Naive B cell (primary cell): ENCODE results near the gene TUBGCP5. TPM values are rescaled to one million over a fixed set of nuclear protein-coding genes. Genes with fewer than 3 reads are reported as not detected.

Source experiments
- ATAC-seq, 2 donors: fragments of 150-1000 bp; cut with Tn5 transposase; 2 replicates each; pipeline ENCODE4 v1.10.0; 2021; ENCODE audit warnings: low read depth in 2 of 2, mild to moderate bottlenecking in 2 of 2, moderate library complexity in 2 of 2
- DNase-seq: peaks from one replicate; pipeline ENCODE4 v3.0.0; 2022
- H3K27ac Mint-ChIP-seq, 6 donors: one replicate each; pipeline ENCODE4 v1.8.0; 2020 to 2022; ENCODE audit warnings: mild to moderate bottlenecking in 6 of 6, mixed read lengths in 6 of 6, moderate library complexity in 5 of 6, inconsistent platforms in 2 of 6
- H3K27me3 Mint-ChIP-seq, 3 donors: one replicate each; pipeline ENCODE4 v1.8.0; 2021 to 2022; ENCODE audit warnings: mixed read lengths in 3 of 3, mild to moderate bottlenecking in 1 of 3
- H3K36me3 Mint-ChIP-seq, 2 donors: one replicate each; pipeline ENCODE4 v1.8.0; 2020 to 2022; ENCODE audit warnings: mixed read lengths in 2 of 2, inconsistent platforms in 1 of 2, mild to moderate bottlenecking in 1 of 2
- H3K4me1 Mint-ChIP-seq, 3 donors: one replicate each; pipeline ENCODE4 v1.8.0; 2020 to 2022; ENCODE audit warnings: mixed read lengths in 3 of 3, inconsistent platforms in 1 of 3, mild to moderate bottlenecking in 1 of 3, moderate library complexity in 1 of 3
- H3K4me3 Mint-ChIP-seq, 8 donors: one replicate each; pipeline ENCODE4 v1.8.0; 2020 to 2022; ENCODE audit warnings: mild to moderate bottlenecking in 8 of 8, mixed read lengths in 8 of 8, moderate library complexity in 8 of 8, inconsistent platforms in 2 of 8
- H3K9me3 Mint-ChIP-seq, 7 donors: one replicate each; pipeline ENCODE4 v1.8.0; 2020 to 2022; ENCODE audit warnings: mixed read lengths in 7 of 7, mild to moderate bottlenecking in 5 of 7, inconsistent platforms in 2 of 7, moderate library complexity in 1 of 7
- polyA plus RNA-seq, 6 donors: library from polyadenylated mRNA; unstranded; fragments of 300-500 nt; fragmentation: Illumina TruSeq; gene quantifications; one replicate each; pipeline ENCODE4 v1.2.3, GENCODE V29; 2021; ENCODE audit warnings: low read depth in 6 of 6

The TUBGCP5 gene
- polyA plus RNA-seq, 6 donors from 2014 or later = 2.9 to 6.6 (median 4.2) TPM

DNA sequence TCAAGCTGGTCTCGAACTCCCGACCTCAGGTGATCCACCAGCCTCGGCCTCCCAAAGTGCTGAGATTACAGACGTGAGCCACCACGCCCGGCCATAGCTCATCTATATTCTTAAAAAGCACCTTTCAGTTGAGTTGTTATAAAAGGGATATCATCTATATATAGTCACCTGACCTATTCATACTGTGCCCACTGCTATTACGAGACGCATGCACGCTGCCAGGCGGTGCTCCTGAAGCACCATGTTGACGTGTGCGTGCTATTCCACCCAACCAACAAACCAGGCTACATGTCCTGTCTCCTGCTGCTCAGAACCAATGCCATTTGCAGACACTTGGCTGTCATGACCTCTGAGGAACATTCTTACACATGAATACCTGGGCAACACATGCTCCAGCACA is 76.8 kb downstream of the TUBGCP5 start:
- Mint-ChIP-seq H3K27ac (peak overlapping the region in 1 of 6 donors; percentile 45), H3K27me3 (peaks cover 5 to 14% (median 8%) of the 10 kb centered on the region in 3 donors), H3K4me1 (peaks cover 7 to 27% (median 12%) of the 10 kb centered on the region in 3 donors), H3K4me3 (no peak overlapping the region), H3K9me3 (no peaks in the 10 kb centered on the region), H3K36me3 (no peaks in the 10 kb centered on the region)
- no peak for DNase-seq
- no peak for ATAC-seq

DNA sequence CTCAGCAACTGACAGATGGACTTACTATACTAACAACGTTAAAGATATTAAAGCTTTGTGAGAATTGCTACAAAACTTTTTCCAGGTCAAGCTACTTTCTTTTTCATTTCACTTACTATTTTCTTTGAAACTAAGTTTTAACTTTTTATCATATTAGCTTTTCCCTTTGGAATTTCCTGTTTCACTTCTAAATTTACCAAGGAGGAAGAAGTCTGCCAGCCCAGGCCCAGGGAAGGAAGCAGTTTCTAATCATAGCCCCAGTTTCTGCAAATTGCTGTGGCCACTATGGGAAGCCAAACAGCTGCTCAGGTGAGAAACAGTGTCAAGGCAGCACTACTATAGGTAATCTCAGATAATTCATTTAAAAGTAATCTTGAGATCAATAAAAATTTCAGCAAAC is 77.6 kb downstream of the TUBGCP5 start:
- Mint-ChIP-seq H3K36me3 (no peaks in the 10 kb centered on the region), H3K4me1 (peaks cover 7 to 27% (median 12%) of the 10 kb centered on the region in 3 donors)

DNA sequence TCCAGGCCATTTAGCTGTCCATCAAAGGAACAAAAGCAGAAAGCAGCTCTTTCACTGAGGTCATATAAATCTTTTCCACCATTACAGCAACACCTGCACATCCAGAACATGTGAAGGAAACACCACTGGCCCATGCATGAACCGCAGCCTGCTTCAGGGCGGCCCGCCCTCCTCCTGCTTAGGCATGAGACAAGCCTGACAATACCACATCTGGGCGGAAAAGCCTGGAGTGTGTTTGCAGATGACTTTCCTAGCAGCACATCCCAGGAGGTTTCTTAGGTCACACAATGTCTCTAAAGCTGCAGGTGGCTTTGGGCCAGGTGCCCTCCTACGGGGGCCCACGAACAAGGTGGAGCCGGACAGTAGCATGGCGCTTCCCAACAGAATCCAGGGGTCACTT is 78.8 kb downstream of the TUBGCP5 start:
- DNase-seq = no peak
- Mint-ChIP-seq H3K9me3 (no peaks in the 10 kb centered on the region), H3K27me3 (peaks cover 5 to 15% (median 14%) of the 10 kb centered on the region in 3 donors), H3K27ac (peak overlapping the region in 1 of 6 donors; percentile 42), H3K36me3 (no peaks in the 10 kb centered on the region), H3K4me3 (no peak overlapping the region), H3K4me1 (peaks cover 7 to 27% (median 12%) of the 10 kb centered on the region in 3 donors)
- no peak for ATAC-seq

More for the DNA sequence above, 77.6 kb downstream of the TUBGCP5 start:
- Mint-ChIP-seq H3K27me3 (peaks cover 5 to 14% (median 8%) of the 10 kb centered on the region in 3 donors), H3K27ac (no peak overlapping the region), H3K9me3 (no peaks in the 10 kb centered on the region), H3K4me3 (no peak overlapping the region)
- ATAC-seq (no peak), DNase-seq (no peak)

DNA sequence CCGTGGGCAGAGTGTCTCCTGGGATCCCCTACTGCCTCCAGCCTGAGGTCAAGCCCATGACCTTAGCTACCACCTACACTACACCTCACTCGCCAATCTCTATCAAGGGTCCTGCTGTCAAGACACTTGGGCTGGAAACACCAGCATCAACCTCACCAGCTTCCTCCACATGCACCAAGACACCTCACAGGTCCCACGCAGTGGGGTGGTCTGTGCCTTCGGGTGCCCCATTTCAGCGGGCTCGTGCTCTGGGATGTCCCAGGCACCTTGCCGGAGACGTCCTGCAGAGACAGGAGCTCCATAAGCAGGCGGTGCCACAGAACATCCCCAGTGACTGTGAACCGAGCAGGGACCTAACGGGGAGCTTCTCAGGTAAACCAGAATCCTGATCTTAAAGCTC is 79.2 kb downstream of the TUBGCP5 start:
- no peaks in the 10 kb centered on the region for H3K9me3 Mint-ChIP-seq
- H3K27me3 Mint-ChIP-seq = peaks cover 5 to 15% (median 14%) of the 10 kb centered on the region in 3 donors
- peak overlapping the region in 1 of 6 donors; percentile 78 for H3K27ac Mint-ChIP-seq
- ATAC-seq = no peak
- peak overlapping the region in 1 of 8 donors; percentile 57 for H3K4me3 Mint-ChIP-seq
- no peaks in the 10 kb centered on the region for H3K36me3 Mint-ChIP-seq
- H3K4me1 Mint-ChIP-seq = peaks cover 7 to 27% (median 12%) of the 10 kb centered on the region in 3 donors
- no peak for DNase-seq

DNA sequence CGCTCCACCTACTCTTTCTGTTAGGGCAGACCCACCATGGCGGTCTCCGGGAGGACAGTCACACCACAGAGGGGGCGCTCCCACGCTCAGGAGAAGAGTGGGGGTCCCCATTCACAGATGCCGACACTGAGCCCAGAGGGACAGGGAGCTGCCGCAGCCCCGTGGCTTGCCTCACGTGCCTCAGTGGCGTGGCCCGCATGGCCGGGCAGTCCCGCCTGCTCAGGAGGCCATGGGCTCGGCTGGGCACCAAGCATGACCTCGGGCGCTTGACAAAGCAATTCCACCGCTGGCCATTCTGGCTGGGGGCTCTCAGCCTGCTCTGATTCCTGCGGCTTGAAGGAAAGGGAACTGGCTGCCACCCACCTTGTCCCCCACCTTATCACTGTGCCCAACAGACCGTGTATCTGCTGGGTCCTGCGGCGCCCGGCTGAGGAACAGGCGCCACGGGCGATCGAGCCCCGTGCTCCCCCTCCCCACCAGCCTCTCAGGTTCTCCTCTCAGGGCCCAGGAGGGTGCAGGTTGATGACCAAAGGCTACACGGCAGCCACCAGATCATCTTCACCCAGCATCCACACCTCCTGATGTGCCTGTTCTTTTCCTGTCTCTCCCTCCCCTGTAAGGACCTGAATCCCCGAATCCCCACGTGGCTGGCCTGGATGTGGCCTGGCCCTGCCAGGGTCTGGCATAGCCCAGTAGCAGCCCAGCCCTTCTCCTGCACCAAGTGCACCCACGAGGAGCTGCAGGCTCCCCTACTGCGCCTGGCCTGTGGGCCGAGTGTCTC is 79.9 kb downstream of the TUBGCP5 start:
- no peak overlapping the region for H3K27ac Mint-ChIP-seq
- H3K36me3 Mint-ChIP-seq = no peaks in the 10 kb centered on the region
- H3K4me1 Mint-ChIP-seq = peaks cover 7 to 27% (median 12%) of the 10 kb centered on the region in 3 donors
- DNase-seq (no peak), ATAC-seq (no peak)
- H3K9me3 Mint-ChIP-seq = no peaks in the 10 kb centered on the region
- peaks cover 5 to 15% (median 13%) of the 10 kb centered on the region in 3 donors for H3K27me3 Mint-ChIP-seq
- H3K4me3 Mint-ChIP-seq = peak overlapping the region in 2 of 8 donors; percentile 71 to 78

DNA sequence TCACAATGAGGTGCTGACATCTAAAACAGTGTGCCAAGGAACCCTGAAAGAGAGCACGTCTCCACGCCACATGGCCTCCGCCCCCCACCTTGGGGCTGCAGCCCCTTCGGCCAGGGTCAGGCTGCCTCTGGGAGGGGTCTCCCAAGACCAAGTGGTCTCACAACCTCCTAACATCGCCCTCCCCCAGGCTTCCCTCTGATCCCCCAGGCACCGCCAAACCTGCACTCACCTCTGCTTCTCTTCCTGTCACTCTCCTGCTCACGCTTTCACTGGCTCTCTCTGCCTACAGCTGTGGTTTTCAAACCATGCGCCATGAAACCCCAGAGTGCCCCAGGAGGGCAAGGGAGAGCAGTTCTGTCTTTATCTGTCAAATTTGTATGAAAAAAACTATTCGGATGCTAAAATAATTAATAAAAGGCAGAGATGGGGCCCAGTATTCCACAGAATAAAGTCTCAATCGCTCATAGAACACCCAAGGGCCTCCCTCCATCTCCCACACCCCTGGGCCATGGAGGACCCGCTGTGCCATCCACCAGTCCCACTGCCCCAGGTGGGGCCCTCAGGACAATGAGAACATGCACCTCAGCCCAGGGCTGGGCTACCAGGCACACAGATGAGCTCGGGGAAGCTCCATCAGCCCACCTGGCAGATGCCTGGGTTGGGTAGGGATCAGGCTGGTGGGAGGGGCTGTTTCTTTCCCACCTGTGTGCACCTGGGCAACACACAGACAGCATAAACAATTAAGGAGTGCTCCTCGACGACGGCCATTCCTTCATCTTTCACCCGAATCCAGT is 80.7 kb downstream of the TUBGCP5 start:
- peak overlapping the region in 1 of 6 donors; percentile 87 for H3K27ac Mint-ChIP-seq
- H3K4me1 Mint-ChIP-seq = peaks cover 7 to 27% (median 12%) of the 10 kb centered on the region in 3 donors
- no peak for DNase-seq
- no peak for ATAC-seq
- H3K36me3 Mint-ChIP-seq = no peaks in the 10 kb centered on the region
- H3K4me3 Mint-ChIP-seq = peak overlapping the region in 2 of 8 donors; percentile 25 to 71
- H3K27me3 Mint-ChIP-seq = peaks cover 5 to 15% (median 9%) of the 10 kb centered on the region in 3 donors
- no peaks in the 10 kb centered on the region for H3K9me3 Mint-ChIP-seq

DNA sequence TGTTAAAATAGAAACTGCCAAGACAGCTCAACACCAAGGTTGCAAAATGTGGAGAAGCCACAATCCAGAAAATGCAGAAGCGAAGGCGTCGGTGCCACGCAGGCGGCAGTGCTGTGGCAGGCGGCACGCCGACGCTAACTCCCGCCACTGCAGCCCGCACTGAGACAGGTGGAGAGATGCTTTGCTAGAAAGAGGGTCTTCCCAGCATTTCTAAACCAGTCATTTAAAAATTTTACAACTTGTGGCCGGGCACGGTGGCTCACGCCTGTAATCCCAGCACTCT is 82.5 kb downstream of the TUBGCP5 start:
- DNase-seq = no peak
- Mint-ChIP-seq H3K27me3 (peaks cover 5 to 16% (median 15%) of the 10 kb centered on the region in 3 donors), H3K9me3 (no peaks in the 10 kb centered on the region), H3K4me3 (no peak overlapping the region), H3K4me1 (peaks cover 7 to 20% (median 12%) of the 10 kb centered on the region in 3 donors), H3K27ac (peak overlapping the region in 1 of 6 donors; percentile 83), H3K36me3 (no peaks in the 10 kb centered on the region)
- ATAC-seq = no peak

DNA sequence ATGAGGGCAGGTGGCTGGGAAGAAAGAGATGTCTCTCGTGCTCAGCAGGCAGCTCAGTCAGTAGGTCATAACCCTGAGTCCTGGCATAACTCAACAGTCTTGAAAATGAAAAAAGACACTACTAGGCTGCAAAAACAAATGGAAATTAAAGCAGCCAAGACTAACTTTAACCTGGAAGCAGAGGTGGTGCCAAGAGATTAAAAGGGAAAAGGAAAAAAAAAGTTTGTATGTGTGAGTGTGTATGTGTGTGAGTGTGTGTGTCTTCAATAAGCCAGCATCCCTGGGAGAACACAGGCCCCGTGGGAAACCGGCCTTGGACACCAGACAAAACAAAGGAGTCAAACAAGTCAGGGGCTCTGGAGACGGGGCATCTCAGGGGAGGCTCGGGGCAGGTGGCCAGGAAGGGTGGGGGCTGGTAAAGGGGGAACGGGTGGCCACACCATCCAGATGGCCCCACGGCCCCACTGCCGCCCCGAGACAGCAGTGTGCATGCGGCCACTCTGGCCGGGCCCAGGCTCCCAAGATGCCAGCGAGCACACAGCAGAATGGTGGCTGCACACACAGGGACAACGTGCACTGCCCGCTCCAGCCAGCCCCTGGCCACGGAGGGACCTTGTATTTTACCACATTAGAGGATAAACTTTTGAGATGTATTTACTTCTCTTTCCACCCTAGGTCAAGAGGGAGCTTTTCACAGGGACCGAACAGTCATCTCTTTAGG is 83.0 kb downstream of the TUBGCP5 start:
- no peak for ATAC-seq
- DNase-seq = no peak
- Mint-ChIP-seq H3K27ac (peak overlapping the region in 1 of 6 donors; percentile 32), H3K4me3 (no peak overlapping the region), H3K4me1 (peaks cover 7 to 20% (median 12%) of the 10 kb centered on the region in 3 donors), H3K27me3 (peaks cover 5 to 16% (median 15%) of the 10 kb centered on the region in 3 donors), H3K36me3 (no peaks in the 10 kb centered on the region), H3K9me3 (no peaks in the 10 kb centered on the region)

DNA sequence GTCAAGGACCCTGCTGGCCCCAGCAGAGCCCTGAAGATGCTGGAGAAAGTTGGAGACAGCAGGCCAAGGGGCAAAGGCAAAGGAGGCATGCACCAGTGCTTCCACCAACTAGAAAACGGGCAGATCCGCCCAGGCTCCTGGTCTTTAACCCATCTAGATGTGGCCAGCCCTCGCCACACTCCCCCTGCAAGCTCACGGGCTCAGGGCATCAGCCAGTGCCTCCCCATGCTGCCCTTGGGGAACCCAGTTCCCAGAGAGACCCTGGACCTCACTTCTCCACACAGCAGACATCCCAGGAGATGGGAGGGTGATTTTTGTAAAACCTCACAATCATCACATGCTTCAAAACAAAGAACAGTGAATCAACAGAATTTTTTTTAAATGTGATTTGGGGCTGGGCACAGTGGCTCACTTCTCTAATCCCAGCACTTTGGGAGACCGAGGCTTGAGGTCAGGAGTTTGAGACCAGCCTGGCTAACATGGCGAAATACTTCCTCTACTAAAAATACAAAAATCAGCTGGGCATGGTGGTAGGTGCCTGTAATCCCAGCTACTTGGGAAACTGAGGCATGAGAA is 83.7 kb downstream of the TUBGCP5 start:
- H3K4me3 Mint-ChIP-seq = no peak overlapping the region
- no peak overlapping the region for H3K27ac Mint-ChIP-seq
- ATAC-seq = no peak
- peaks cover 5 to 17% (median 15%) of the 10 kb centered on the region in 3 donors for H3K27me3 Mint-ChIP-seq
- H3K4me1 Mint-ChIP-seq = peaks cover 7 to 20% (median 12%) of the 10 kb centered on the region in 3 donors
- H3K9me3 Mint-ChIP-seq = no peaks in the 10 kb centered on the region
- DNase-seq = no peak
- no peaks in the 10 kb centered on the region for H3K36me3 Mint-ChIP-seq

DNA sequence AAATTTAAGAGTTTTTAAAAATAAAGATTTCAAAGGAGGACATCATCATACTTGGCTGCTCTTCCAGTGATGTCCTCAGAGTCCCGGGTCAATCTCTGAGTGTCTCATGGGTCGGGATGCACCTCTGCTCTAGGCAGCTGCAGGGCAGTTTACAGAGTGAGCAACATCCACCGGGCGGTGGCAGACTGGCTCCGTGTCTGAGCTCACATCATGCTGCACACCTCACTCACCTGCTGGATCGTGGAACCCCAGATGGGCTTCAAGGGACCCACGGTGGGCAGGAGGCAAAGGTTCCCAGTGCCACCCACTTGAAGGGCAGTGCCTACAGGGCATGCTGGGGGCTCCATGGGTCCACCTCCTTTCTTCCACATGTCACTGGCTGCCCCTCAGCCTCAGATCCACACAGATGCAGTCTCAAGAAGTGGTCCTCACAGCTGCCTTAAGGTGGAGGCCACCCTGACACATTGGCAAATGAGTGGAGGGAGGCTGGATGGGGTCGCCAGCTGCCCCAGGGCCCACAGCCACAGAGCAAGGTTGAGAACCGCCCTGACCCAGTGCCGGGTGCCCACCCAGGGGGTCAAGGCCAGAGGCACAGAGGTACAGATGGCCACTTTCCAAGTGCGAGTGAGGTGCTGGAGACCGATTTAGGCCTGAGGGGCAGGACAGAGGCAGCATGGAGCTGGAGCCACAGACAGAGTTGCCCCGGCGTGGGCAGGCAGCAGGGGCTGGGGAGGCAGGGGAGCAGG is 84.4 kb downstream of the TUBGCP5 start:
- Mint-ChIP-seq H3K27me3 (peaks cover 5 to 20% (median 10%) of the 10 kb centered on the region in 3 donors), H3K27ac (peak overlapping the region in 1 of 6 donors; percentile 64), H3K4me1 (peaks cover 7 to 19% (median 9%) of the 10 kb centered on the region in 3 donors), H3K4me3 (no peak overlapping the region), H3K9me3 (no peaks in the 10 kb centered on the region), H3K36me3 (no peaks in the 10 kb centered on the region)
- DNase-seq (no peak), ATAC-seq (no peak)

DNA sequence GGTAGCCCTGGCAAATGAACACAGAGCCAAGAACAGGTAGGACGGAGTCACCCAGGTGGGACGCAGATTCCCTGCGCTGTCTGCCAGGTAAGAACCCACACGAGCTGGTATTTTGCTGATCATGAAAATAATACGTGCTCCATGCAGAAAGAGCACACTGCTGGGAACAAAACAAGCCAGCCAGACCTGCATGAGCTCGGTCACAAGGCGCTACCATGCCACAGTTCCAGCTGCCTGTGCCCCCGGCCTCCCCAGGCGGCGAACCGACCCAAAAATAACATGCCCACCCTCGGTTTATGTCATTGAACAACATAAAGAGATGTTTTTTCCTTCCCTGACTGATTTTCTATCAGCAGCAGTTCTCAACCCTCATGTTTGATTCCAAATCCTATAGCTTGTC is 85.0 kb downstream of the TUBGCP5 start:
- Mint-ChIP-seq H3K27me3 (peaks cover 5 to 19% (median 8%) of the 10 kb centered on the region in 3 donors), H3K4me3 (no peak overlapping the region), H3K4me1 (peaks cover 6 to 18% (median 7%) of the 10 kb centered on the region in 3 donors), H3K27ac (no peak overlapping the region), H3K36me3 (no peaks in the 10 kb centered on the region), H3K9me3 (no peaks in the 10 kb centered on the region)
- no peak for ATAC-seq
- no peak for DNase-seq

DNA sequence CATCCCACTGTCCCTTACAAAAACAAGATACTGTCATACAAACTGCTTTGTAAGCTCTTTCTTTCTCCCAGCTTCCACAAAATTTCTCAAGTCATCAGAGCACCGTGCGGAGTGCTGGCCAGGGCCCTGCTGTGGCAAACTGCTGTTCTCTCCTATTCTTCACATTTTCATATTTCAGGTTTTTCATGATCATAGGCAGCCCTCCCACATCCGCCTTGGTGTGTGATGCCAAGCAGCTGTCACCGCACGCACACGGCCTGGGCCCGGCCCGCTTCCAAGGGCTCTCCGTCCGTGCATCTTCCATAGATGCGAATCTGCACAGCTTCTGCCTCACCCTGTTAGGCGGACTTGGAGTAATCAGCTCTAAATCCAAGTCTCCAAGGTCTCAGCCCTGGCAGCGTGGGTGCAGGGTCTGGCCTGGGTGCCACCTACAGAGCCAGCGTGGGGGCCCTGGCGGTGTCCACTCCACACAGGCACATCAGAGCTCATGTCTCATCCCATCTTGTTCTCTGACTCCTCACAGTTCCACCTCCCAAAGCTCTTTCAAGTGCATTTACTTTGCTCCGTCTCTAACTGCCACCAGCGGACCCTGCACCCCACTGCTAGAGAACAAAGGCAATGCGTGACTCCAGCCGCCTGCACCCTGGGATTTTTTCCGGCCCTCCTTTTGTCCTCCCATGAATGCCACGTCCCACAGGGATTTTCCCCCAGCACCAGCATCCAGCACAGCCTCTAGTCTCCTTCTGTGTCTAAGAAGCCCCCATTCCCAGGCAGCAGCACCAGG is 86.4 kb downstream of the TUBGCP5 start:
- no peak for ATAC-seq
- Mint-ChIP-seq H3K36me3 (no peaks in the 10 kb centered on the region), H3K4me3 (peak overlapping the region in 2 of 8 donors; percentile 32 to 54), H3K4me1 (peaks cover 12 to 14% (median 12%) of the 10 kb centered on the region in 3 donors), H3K27me3 (peaks cover 7 to 22% (median 14%) of the 10 kb centered on the region in 3 donors), H3K27ac (peak overlapping the region in 1 of 6 donors; percentile 72), H3K9me3 (no peaks in the 10 kb centered on the region)
- DNase-seq = no peak
